Nephron (organoid): ENCODE measurements around the gene SHISA3.
"Not testable (repeated sequence)": the region's sequence is repeated elsewhere in the genome, so short reads cannot be mapped to it uniquely, and the experiment has no call there.

ENCODE experiments used
- H3K27ac Mint-ChIP-seq, 3 experiments: 2 replicates each; pipeline ENCODE4 v1.8.0; 2020; ENCODE audit warnings: mixed read lengths in 3 of 3, mild to moderate bottlenecking in 2 of 3, moderate library complexity in 1 of 3
- H3K27me3 Mint-ChIP-seq: 2 replicates; pipeline ENCODE4 v1.8.0; 2021; ENCODE audit warnings: low read depth, mild to moderate bottlenecking, moderate library complexity, mixed read lengths
- H3K36me3 Mint-ChIP-seq: 2 replicates; pipeline ENCODE4 v1.8.0; 2020; ENCODE audit warnings: low read depth, mixed read lengths
- H3K4me1 Mint-ChIP-seq: 2 replicates; pipeline ENCODE4 v1.8.0; 2020; ENCODE audit warnings: mixed read lengths
- H3K4me3 Mint-ChIP-seq, 3 experiments: 2 replicates each; pipeline ENCODE4 v1.8.0; 2020; ENCODE audit warnings: mild to moderate bottlenecking in 3 of 3, mixed read lengths in 3 of 3, moderate library complexity in 2 of 3
- H3K9me3 Mint-ChIP-seq: 2 replicates; pipeline ENCODE4 v1.8.0; 2020; ENCODE audit warnings: mixed read lengths
- CTCF ChIP-seq, 3 experiments: fragments of 200-600 bp; sonication (generic); IDR thresholded peaks; one replicate each; pipeline ENCODE4 v1.5.0; 2021; ENCODE audit warnings: antibody characterized with exemption in 3 of 3; ENCODE audit not compliant: unreplicated experiment in 3 of 3

SHISA3 gene

GRCh38 chr4:42364266-42365053 lies 32.8 kb upstream of the SHISA3 start:
- Mint-ChIP-seq H3K27me3 (peaks cover 11% of the 10 kb centered on the region), H3K27ac (no peak overlapping the region), H3K9me3 (no peaks in the 10 kb centered on the region), H3K36me3 (no peaks in the 10 kb centered on the region), H3K4me1 (peaks cover 11% of the 10 kb centered on the region), H3K4me3 (no peak overlapping the region)
- no peak for TF ChIP-seq CTCF (IDR thresholded peaks at IDR 0.05; ENCODE audit: unreplicated experiment in 3 of 3)

- Mint-ChIP-seq H3K27me3 (peaks cover 11% of the 10 kb centered on the region), H3K27ac (peak overlapping the region in 1 of 3 experiments; percentile 52), H3K9me3 (no peaks in the 10 kb centered on the region), H3K36me3 (no peaks in the 10 kb centered on the region), H3K4me3 (no peak overlapping the region), H3K4me1 (peaks cover 6% of the 10 kb centered on the region)
- no peak for TF ChIP-seq CTCF (IDR thresholded peaks at IDR 0.05; ENCODE audit: unreplicated experiment in 3 of 3)
Observed at GRCh38 chr4:42366959-42367358, 30.3 kb upstream of the SHISA3 start.

- Mint-ChIP-seq H3K9me3 (peaks cover 3% of the 10 kb centered on the region), H3K4me1 (peaks cover 8% of the 10 kb centered on the region), H3K4me3 (no peak overlapping the region), H3K27ac (no peak overlapping the region), H3K36me3 (no peaks in the 10 kb centered on the region), H3K27me3 (peaks cover 7% of the 10 kb centered on the region)
- no peak for TF ChIP-seq CTCF (IDR thresholded peaks at IDR 0.05; ENCODE audit: unreplicated experiment in 3 of 3)
Observed at GRCh38 chr4:42369489-42369888, 27.8 kb upstream of the SHISA3 start.

- Mint-ChIP-seq H3K4me3 (no peak overlapping the region), H3K36me3 (peaks cover 5% of the 10 kb centered on the region), H3K27ac (no peak overlapping the region), H3K4me1 (peaks cover 10% of the 10 kb centered on the region), H3K9me3 (peaks cover 8% of the 10 kb centered on the region), H3K27me3 (peaks cover 7% of the 10 kb centered on the region)
- TF ChIP-seq CTCF (IDR thresholded peaks at IDR 0.05; ENCODE audit: unreplicated experiment in 3 of 3), result peak; percentile 69 to 78 (median 69)
Observed at GRCh38 chr4:42371305-42372252, 25.7 kb upstream of the SHISA3 start.

GRCh38 chr4:42372303-42372702 lies 25.0 kb upstream of the SHISA3 start:
- H3K4me1 Mint-ChIP-seq, H3K36me3 Mint-ChIP-seq, H3K9me3 Mint-ChIP-seq, H3K27me3 Mint-ChIP-seq, H3K27ac Mint-ChIP-seq, H3K4me3 Mint-ChIP-seq: not testable (repeated sequence)

GRCh38 chr4:42377497-42377896 lies 19.8 kb upstream of the SHISA3 start:
- Mint-ChIP-seq H3K27ac (no peak overlapping the region), H3K4me3 (no peak overlapping the region), H3K36me3 (peaks cover 14% of the 10 kb centered on the region), H3K27me3 (no peaks in the 10 kb centered on the region), H3K9me3 (peaks cover 25% of the 10 kb centered on the region), H3K4me1 (peaks cover 4% of the 10 kb centered on the region)
- TF ChIP-seq CTCF (IDR thresholded peaks at IDR 0.05; ENCODE audit: unreplicated experiment in 3 of 3), result no peak
